Stimulated activated CD8-positive, alpha-beta memory T cell treated with anti-CD3 and anti-CD28 coated beads, Interleukin-7, amount 100 ng/mL, for 48 hours (primary cell): ENCODE results near the gene TNIK.
"Not testable (repeated sequence)": the region's sequence is repeated elsewhere in the genome, so short reads cannot be mapped to it uniquely, and the experiment has no call there.

Experiments
- DNase-seq, 2 donors: peaks; one replicate each; pipeline ENCODE4 v3.0.0-alpha.2; 2020; ENCODE audit warnings: low read depth in 1 of 2; ENCODE audit errors: extremely low read depth in 1 of 2

Gene TNIK

GRCh38 chr3:171366738-171367137 lies 93.5 kb downstream of the TNIK start:
- not testable (repeated sequence) for DNase-seq

GRCh38 chr3:171366043-171366442 lies 94.2 kb downstream of the TNIK start:
- no peak for DNase-seq

- DNase-seq, result no peak
These were observed 94.7 kb downstream of the TNIK start for GRCh38 chr3:171365489-171365888.

GRCh38 chr3:171364500-171364899 lies 95.7 kb downstream of the TNIK start:
- DNase-seq, result no peak

- no peak for DNase-seq
These were observed 97.0 kb downstream of the TNIK start for GRCh38 chr3:171363202-171363601.

GRCh38 chr3:171362575-171362974 lies 97.6 kb downstream of the TNIK start:
- no peak for DNase-seq

- no peak for DNase-seq
These were observed 101.4 kb downstream of the TNIK start for GRCh38 chr3:171358881-171359198.

- no peak for DNase-seq
These were observed 101.9 kb downstream of the TNIK start for GRCh38 chr3:171358181-171358880.

- DNase-seq, result no peak
These were observed 102.5 kb downstream of the TNIK start for GRCh38 chr3:171357721-171358120.

- DNase-seq, result no peak
These were observed 104.0 kb downstream of the TNIK start for GRCh38 chr3:171356251-171356650.

- no peak for DNase-seq
These were observed 105.3 kb downstream of the TNIK start for GRCh38 chr3:171354706-171355582.

GRCh38 chr3:171354049-171354705 lies 106.0 kb downstream of the TNIK start:
- DNase-seq, result no peak

- no peak for DNase-seq
These were observed 106.8 kb downstream of the TNIK start for GRCh38 chr3:171353423-171353822.

- DNase-seq, result no peak
These were observed 107.7 kb downstream of the TNIK start for GRCh38 chr3:171352387-171352935.

GRCh38 chr3:171351676-171352075 lies 108.5 kb downstream of the TNIK start:
- DNase-seq, result no peak

GRCh38 chr3:171350364-171350763 lies 109.8 kb downstream of the TNIK start:
- DNase-seq, result no peak

GRCh38 chr3:171349392-171349791 lies 110.8 kb downstream of the TNIK start:
- DNase-seq, result no peak

GRCh38 chr3:171348121-171348520 lies 112.1 kb downstream of the TNIK start:
- no peak for DNase-seq

- DNase-seq, result no peak
These were observed 112.7 kb downstream of the TNIK start for GRCh38 chr3:171347301-171348039.

GRCh38 chr3:171346582-171347300 lies 113.5 kb downstream of the TNIK start:
- no peak for DNase-seq
